Hepatic stellate cell (primary cell): ENCODE results near the gene ZSCAN21.

ENCODE experiments used
- DNase-seq: peaks from one replicate; pipeline ENCODE4 v3.0.0; 2011; ENCODE audit warnings: low spot score

The ZSCAN21 gene

DNA sequence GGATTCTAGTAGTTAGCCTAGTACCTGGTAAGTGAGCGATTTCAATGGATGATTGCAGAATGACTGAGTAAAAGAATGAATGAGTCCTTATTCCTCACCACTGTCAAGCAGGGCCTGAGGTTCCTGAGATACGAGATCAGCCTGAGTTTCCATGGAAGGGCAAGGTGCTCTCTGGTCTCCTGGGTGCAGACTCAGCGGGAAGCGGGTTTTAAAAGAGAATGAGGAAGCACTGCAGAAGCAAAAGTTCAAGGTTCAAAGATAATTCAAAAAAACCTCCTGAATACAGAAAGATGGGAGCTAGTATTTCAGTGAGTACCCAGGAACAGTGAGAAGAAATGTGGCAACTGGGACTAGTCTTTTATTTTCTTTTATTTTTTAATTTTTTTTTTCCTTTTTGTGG is 27.6 kb downstream of the ZSCAN21 start:
- DNase-seq, result no peak

- no peak for DNase-seq
Measured at GRCh38 chr7:100079024-100079560, 29.5 kb downstream of the ZSCAN21 start.

GRCh38 chr7:100080907-100081534 is 31.4 kb downstream of the ZSCAN21 start:
- DNase-seq, result no peak

DNA sequence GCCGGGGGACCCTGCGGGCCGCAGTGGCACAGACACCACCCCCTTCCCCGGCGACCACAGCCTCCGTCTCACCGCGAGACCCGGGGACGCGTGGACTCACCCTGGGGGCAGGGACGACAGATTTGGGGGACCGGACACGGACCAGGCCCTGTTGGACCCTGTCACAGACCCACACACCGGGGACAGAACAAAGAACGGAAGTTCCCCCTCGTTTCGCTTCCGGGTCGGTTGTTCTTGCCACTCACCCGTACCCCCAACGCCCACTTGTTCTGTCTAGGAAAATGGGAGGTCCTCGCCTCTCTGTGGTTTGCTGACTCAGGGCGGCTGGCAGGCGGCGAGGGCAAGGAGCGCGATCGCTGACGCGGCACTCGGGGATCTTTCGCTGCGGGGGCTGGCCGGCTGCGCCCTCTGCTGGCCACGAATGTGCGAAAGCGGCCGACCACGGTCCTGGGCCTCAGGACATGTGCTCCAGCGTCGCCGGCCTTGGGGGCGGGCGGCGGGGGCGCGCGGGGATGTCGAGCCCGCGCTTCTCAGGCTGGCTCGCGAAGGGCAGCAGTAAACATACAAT is 32.0 kb downstream of the ZSCAN21 start, which contains the start of gene ZNF3:
Gene ZNF3 (minus strand): TSS at position 189 of the 568 bp plus-strand sequence. CDS start 4,366 bp downstream, outside the sequence.
- DNase-seq, result peak; percentile 94

- DNase-seq, result no peak
Measured at GRCh38 chr7:100082978-100083377, 33.4 kb downstream of the ZSCAN21 start.

DNA sequence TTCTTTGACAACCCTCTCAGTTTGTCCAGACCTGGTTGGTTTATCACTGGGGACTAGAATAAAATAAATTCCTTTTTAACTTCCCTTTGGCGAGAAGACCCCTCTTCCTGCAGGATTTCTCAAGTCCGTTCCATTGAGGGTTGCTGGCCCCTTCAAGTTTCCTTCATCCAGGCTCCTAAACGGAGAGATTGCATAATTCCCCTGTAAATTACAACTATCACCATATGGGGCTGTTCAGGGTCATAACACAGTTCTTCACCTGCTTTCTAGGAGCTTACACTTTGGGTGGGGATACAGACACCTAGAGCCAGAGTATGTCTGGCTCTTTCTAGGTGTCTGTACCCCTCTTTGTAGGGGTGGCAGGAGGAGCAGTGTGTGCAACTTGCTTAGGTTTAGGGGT is 35.9 kb downstream of the ZSCAN21 start:
- no peak for DNase-seq

- peak; percentile 91 for DNase-seq
Measured at GRCh38 chr7:100087055-100087750, 37.6 kb downstream of the ZSCAN21 start.

GRCh38 chr7:100088095-100088620 is 38.6 kb downstream of the ZSCAN21 start:
- no peak for DNase-seq

DNA sequence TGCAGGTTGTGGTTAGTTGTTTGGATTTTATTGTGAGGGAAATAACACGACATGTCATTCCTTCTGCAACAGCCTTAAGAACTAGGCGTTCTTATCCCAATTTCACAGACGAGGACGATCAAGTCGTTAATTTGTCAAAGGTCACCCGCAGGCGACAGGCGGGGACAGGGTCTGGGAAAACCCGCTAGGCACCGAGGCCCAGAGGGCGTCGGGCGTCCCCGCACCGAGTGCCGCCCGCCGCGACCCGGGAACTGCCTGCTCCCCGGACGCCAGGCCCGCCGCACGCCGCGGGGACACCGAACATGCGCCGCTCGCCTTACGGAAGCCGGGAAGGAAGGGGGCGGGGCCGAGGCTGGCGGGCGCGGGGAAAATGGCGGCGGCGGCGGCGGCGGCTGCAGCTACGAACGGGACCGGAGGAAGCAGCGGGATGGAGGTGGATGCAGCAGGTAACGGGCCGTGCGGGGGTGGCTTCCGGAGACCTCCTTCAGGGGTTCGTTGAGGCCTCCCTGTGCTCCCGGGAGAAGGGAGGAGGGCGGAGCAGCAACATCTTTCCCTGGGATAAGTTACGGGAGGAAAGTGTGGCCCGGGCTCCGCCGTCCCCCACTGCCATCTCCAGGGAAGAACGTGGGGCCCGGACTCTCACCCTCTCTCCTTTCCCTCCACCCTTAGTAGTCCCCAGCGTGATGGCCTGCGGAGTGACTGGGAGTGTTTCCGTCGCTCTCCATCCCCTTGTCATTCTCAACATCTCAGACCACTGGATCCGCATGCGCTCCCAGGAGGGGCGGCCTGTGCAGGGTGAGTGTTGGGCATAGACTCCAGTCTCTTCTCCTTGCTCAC is 39.3 kb downstream of the ZSCAN21 start, which contains the start of gene COPS6:
Gene COPS6 (plus strand): TSS at position 349 of the 837 bp plus-strand sequence. CDS start 22 bp downstream, at position 371.
- DNase-seq, result peak; percentile 68

- no peak for DNase-seq
Measured at GRCh38 chr7:100089458-100090196, 40.1 kb downstream of the ZSCAN21 start.

GRCh38 chr7:100090527-100091410 is 41.2 kb downstream of the ZSCAN21 start:
- no peak for DNase-seq

GRCh38 chr7:100091411-100092181 is 42.0 kb downstream of the ZSCAN21 start:
- no peak for DNase-seq

DNA sequence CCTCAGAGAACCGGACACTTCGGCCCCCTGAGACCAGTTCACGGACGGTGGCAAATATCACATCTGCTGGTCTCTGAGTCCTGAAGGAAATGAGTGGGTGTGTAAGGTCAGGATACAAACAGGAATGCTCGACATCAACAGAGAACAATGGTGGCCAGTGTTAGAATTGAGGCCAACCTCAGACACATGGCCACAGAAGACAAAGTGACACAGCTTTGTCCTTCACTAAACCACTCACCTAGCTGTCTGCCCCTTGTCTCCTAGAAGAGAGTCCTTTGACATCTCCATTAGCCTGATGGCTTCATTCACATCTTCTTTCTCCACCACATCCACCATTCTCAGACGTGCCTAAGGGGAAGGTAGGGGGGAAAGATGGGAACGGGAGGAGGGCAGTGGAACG is 43.5 kb downstream of the ZSCAN21 start:
- DNase-seq, result no peak

DNA sequence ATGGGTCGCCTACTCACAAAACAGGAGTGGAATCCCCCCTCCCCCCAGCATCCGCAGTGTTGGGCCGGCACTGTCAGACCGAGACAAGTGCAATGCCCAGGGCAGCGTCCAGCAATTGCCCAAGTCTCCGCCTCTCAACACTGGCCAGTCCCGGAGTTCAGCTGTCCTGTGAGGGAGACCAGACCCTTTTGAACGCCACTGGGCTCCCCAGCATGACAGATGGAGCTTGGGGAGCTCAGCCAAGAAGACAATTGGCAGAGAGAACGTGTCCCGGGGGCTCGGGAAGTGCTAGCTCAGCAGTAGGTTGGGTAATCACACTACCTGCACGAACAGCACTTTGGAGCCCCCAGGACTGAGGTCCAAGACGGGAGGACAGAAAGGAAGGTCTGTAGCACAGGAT is 43.9 kb downstream of the ZSCAN21 start:
- no peak for DNase-seq

DNA sequence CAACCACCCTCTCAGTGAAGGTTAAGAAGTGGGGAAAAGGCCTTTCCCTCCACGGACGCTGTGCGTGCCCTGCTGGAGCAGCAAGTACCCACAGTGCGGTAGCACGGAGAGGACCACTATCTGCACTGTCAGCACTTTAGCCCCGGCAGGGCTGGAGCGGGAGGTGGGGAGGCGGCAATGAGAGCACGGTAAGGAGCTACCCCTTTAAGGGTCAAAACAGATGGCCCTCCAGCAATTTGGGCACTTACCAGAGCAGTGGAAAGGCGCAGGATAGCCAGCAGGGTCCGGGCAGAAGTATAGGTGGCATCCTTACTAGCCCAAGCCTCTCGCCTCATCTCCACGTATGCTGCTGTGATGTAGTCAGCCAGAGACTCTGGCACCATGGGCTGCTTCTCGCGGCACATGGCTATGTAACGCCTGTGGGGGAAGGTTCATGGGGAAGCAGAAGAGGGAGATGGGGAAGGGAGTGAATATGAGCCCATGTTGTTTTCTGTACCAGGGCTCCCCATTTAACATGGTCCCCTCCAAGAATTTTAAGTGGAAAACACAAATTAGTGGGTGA is 44.4 kb downstream of the ZSCAN21 start:
- DNase-seq, result no peak

- DNase-seq, result no peak
Measured at GRCh38 chr7:100095289-100095688, 45.7 kb downstream of the ZSCAN21 start.

- no peak for DNase-seq
Measured at GRCh38 chr7:100095704-100096103, 46.1 kb downstream of the ZSCAN21 start.

GRCh38 chr7:100098913-100099312 is 49.3 kb downstream of the ZSCAN21 start:
- no peak for DNase-seq

GRCh38 chr7:100099452-100099851 is 49.9 kb downstream of the ZSCAN21 start:
- no peak for DNase-seq
